Left lung (tissue), 10 donors: ENCODE data around the gene CD37. TPM values are rescaled to one million over a fixed set of nuclear protein-coding genes. Genes with fewer than 3 reads are reported as not detected.

ENCODE experiments used
- ATAC-seq: fragments of 200-7000 bp; cut with Tn5 transposase; one replicate; pipeline ENCODE4 v1.9.1; 2020; ENCODE audit warnings: moderate library complexity
- DNase-seq, 4 donors: peaks; one replicate each; pipeline ENCODE4 v3.0.0-alpha.2; 2013 to 2020
- H3K27ac ChIP-seq, 2 donors: fragments of 200-600 bp; sonication (generic) in 1 of 2; one replicate each; pipeline versions ENCODE4 v1.5.0 to v1.8.0; 2020 to 2021
- H3K27me3 ChIP-seq, 2 donors: fragments of 200-600 bp; sonication (generic) in 1 of 2; one replicate each; pipeline versions ENCODE4 v1.5.0 to v1.8.0; 2020 to 2021
- H3K36me3 ChIP-seq, 2 donors: fragments of 200-600 bp; sonication (generic) in 1 of 2; one replicate each; pipeline versions ENCODE4 v1.5.0 to v1.8.0; 2020 to 2021
- H3K4me1 ChIP-seq, 2 donors: fragments of 200-600 bp; one replicate each; pipeline ENCODE4 v1.8.0; 2021
- H3K4me3 ChIP-seq, 2 donors: fragments of 200-600 bp; sonication (generic) in 1 of 2; one replicate each; pipeline versions ENCODE4 v1.5.0 to v1.8.0; 2020 to 2021; ENCODE audit warnings: mild to moderate bottlenecking in 1 of 2
- H3K9me3 ChIP-seq, 2 donors: fragments of 200-600 bp; sonication (generic) in 1 of 2; one replicate each; pipeline versions ENCODE4 v1.5.0 to v1.8.0; 2020 to 2021
- intact Hi-C, 2 donors: fragments of 100-400 bp; cut with DNase I; formaldehyde crosslinking; loops; one replicate each; pipeline versions ENCODE4 v1.11.2 to v1.14.2; 2022
- polyA plus RNA-seq, 6 donors: library from polyadenylated mRNA; unstranded; fragments of 120-200 nt; gene quantifications; one replicate each; pipeline ENCODE4 v1.2.1, GENCODE V29; 2013; ENCODE audit not compliant: insufficient read length in 6 of 6
- total RNA-seq, 2 donors: library from RNA; stranded (reverse); fragmentation: NEBNext Ultra II Directional; extraction: Animal tissue kit (Norgen Biotek cat#: 25700); gene quantifications; one replicate each; pipeline ENCODE4 v1.2.1, GENCODE V29; 2021
- TF ChIP-seq, protein P1 (sequence below), 2 donors: fragments of 200-600 bp; sonication (generic) in 1 of 2; IDR thresholded peaks; one replicate each; pipeline versions ENCODE4 v1.5.0 to v1.8.0; 2021; ENCODE audit warnings: antibody characterized with exemption in 2 of 2
- donor health status: DM: no; HTN: yes; CAD: no.
- donor health status: DM: no; HTN: no; CAD: no.

The CD37 gene
- total and polyA plus RNA-seq, 8 donors: 36.5 to 83.2 (median 55.5) TPM

DNA sequence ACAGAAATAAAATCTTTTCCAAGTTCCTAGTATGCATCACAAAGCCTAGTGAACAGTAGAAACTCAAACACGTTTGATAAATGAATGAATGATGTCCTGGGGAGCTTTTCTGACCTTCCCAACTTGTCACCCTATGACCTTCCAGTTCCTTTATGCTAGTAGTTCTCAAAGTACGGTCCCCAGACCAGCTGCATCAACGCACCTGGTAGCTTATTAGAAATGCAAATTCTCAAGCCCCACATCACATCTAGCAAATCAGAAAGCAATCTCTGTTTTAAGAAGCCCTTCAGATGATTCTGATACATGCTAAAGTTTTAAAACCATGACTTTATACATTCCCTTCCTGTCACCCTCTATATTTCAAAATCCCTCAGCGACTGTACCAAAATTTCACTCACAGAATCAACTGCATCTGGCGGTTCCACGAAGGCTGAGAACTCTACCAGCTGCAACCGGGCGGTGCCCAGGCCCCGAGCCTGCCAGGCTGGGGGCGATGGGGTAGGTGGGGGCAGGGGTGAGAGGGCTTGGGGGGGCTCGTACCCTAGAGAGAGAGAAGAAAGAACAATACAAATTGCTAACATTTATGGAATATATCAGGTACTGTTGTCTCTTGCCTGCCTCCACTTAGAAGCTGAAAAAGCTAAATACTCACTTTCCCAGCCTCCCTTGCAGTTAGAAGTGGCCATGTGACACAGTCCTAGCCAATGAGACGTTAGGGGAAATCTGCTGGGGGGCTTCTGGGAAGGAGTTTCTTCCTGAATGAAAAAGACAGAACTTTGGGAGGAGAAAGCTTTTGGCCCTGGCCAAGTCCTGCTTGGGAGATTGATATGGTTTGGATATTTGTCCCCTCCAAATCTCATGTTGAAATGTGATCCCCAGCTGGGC is 13.3 kb downstream of the CD37 start:
- no peaks in the 10 kb centered on the region for H3K27me3 ChIP-seq
- H3K4me1 ChIP-seq: no peaks in the 10 kb centered on the region
- intact Hi-C loops: no loop called here
- DNase-seq (no peak), ATAC-seq (no peak)
- H3K9me3 ChIP-seq: no peaks in the 10 kb centered on the region
- H3K4me3 ChIP-seq: no peak overlapping the region
- peaks cover 0 to 87% of the 10 kb centered on the region in 2 donors for H3K36me3 ChIP-seq
- H3K27ac ChIP-seq: no peak overlapping the region
- TF ChIP-seq, protein P1, sequence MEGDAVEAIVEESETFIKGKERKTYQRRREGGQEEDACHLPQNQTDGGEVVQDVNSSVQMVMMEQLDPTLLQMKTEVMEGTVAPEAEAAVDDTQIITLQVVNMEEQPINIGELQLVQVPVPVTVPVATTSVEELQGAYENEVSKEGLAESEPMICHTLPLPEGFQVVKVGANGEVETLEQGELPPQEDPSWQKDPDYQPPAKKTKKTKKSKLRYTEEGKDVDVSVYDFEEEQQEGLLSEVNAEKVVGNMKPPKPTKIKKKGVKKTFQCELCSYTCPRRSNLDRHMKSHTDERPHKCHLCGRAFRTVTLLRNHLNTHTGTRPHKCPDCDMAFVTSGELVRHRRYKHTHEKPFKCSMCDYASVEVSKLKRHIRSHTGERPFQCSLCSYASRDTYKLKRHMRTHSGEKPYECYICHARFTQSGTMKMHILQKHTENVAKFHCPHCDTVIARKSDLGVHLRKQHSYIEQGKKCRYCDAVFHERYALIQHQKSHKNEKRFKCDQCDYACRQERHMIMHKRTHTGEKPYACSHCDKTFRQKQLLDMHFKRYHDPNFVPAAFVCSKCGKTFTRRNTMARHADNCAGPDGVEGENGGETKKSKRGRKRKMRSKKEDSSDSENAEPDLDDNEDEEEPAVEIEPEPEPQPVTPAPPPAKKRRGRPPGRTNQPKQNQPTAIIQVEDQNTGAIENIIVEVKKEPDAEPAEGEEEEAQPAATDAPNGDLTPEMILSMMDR (IDR thresholded peaks at IDR 0.05): no peak

DNA sequence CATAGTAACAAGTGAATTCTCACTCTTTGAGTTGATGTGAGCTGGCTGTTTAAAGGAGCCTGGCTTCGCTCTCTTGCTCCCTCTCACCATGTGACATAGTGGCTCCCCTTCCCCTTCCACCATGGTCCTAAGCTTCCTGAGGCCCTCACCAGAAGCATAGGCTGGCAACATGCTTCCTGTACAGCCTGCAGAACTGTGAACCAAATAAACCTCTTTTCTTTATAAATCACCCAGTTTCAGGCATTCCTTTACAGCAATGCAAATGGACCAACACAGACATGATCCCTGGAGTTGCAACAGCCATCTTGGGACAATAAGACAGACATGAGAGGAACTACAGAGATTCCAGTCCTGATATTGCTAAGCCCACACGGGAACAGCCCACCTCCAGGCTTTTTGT is 14.4 kb downstream of the CD37 start:
- no peak for DNase-seq
- no peaks in the 10 kb centered on the region for H3K27me3 ChIP-seq
- no peaks in the 10 kb centered on the region for H3K4me1 ChIP-seq
- H3K36me3 ChIP-seq: peaks cover 0 to 84% of the 10 kb centered on the region in 2 donors
- intact Hi-C loops: no loop called here
- no peak overlapping the region for H3K27ac ChIP-seq
- no peaks in the 10 kb centered on the region for H3K9me3 ChIP-seq
- no peak for ATAC-seq
- TF ChIP-seq, protein P1 (IDR thresholded peaks at IDR 0.05): no peak
- no peak overlapping the region for H3K4me3 ChIP-seq

DNA sequence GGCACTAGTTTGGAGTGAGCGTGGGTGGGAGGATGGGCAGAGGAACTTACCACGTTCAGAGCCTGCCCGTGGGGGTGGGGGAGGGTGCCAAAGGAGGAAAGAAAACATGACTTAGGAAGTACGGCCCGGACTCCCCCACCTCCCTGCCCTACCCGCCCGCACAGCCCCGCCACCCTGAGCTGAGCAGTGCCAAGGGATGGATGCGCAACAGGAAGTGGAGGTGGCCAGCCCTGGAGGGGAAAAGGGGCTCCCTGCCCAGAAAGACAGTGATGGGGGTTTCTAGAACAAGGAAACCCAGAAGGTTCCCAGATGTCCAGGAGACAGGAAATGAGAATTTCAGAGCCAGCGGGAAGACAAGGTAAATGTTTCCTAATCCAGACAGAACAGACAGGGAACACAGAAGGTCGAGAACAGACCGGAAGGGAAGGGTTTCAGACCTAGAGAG is 20.7 kb downstream of the CD37 start:
- Histone ChIP-seq H3K36me3 (peaks cover 0 to 38% of the 10 kb centered on the region in 2 donors), H3K4me3 (no peak overlapping the region), H3K27ac (peak overlapping the region; percentile 7 to 50)

DNA sequence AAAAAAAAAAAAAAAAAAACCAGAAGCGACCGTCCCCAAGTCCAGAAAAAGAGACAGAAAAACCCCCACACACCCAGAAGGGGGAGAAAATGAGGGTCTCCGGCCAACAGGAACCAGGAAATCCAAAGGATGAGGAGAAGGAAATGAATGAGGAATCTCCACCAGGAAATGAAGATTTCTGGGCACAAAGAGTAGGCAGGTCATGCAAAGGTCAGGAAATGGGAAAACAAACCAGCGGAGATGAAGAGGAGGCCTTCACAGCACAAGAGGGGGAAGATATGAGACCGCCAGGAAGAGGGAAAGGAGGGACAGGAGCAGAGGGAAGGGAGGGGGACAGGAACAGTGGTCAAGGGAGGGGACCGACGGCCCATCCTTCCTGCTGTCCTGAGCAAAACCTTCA is 21.2 kb downstream of the CD37 start:
- DNase-seq: no peak
- Histone ChIP-seq H3K36me3 (peaks cover 0 to 34% of the 10 kb centered on the region in 2 donors), H3K27ac (peak overlapping the region; percentile 7 to 50)

More for the DNA sequence above, 20.7 kb downstream of the CD37 start:
- peaks cover 3 to 18% of the 10 kb centered on the region in 2 donors for H3K4me1 ChIP-seq
- peaks cover 0 to 6% of the 10 kb centered on the region in 2 donors for H3K27me3 ChIP-seq
- TF ChIP-seq, protein P1 (IDR thresholded peaks at IDR 0.05): no peak
- intact Hi-C loops: no loop called here
- ATAC-seq (peak; percentile 39), DNase-seq (peak in 2 of 4 donors; percentile 53 to 79)
- H3K9me3 ChIP-seq: no peaks in the 10 kb centered on the region

DNA sequence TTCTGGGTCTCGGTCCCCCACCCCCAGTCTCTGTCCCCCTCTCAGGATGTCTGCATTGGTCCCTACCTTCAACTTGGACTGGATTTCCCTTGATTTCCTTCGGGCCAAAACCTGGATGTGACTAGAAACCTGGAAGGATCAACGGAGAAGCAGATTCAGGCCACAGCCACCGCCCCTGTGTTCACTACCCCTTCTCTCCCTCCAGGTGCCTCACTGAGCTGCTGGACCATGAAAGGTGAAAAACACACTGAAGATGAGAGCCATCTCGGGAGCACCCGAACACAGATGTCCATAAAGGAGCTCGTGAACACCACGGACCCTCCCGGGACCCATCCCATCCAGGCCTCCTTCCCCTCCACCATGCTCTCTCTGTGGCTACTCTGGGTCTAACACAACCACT is 22.0 kb downstream of the CD37 start:
- no peak overlapping the region for H3K27ac ChIP-seq
- peaks cover 0 to 18% of the 10 kb centered on the region in 2 donors for H3K27me3 ChIP-seq
- DNase-seq (no peak), ATAC-seq (no peak)
- H3K4me3 ChIP-seq: no peak overlapping the region
- TF ChIP-seq, protein P1 (IDR thresholded peaks at IDR 0.05): no peak
- H3K4me1 ChIP-seq: peaks cover 3 to 19% of the 10 kb centered on the region in 2 donors
- no peaks in the 10 kb centered on the region for H3K9me3 ChIP-seq
- peaks cover 0 to 28% of the 10 kb centered on the region in 2 donors for H3K36me3 ChIP-seq
- intact Hi-C loops: no loop called here

More for the DNA sequence above, 21.2 kb downstream of the CD37 start:
- ATAC-seq: no peak
- Histone ChIP-seq H3K9me3 (no peaks in the 10 kb centered on the region), H3K4me1 (peaks cover 3 to 18% of the 10 kb centered on the region in 2 donors), H3K4me3 (no peak overlapping the region), H3K27me3 (peaks cover 0 to 10% of the 10 kb centered on the region in 2 donors)
- TF ChIP-seq, protein P1 (IDR thresholded peaks at IDR 0.05): no peak
- intact Hi-C loops: no loop called here
